WI38 (cell line): ENCODE measurements around the gene ARL2.
"Not testable (repeated sequence)": the region's sequence is repeated elsewhere in the genome, so short reads cannot be mapped to it uniquely, and the experiment has no call there.

ENCODE experiments used
- H3K4me3 ChIP-seq: 2 replicates; pipeline ENCODE4 v1.5.1; 2011; ENCODE audit warnings: low read depth, mild to moderate bottlenecking, control low read depth, low read length
- CTCF ChIP-seq: IDR thresholded peaks from 2 replicates; pipeline ENCODE4 v1.5.1; 2012; ENCODE audit warnings: low read depth, mild to moderate bottlenecking, control low read depth, low read length

Gene ARL2

GRCh38 chr11:64998141-64998540, 15.8 kb upstream of the ARL2 start:
- H3K4me3 ChIP-seq = no peak overlapping the region

GRCh38 chr11:64998690-64999431, 15.1 kb upstream of the ARL2 start:
- no peak for TF ChIP-seq CTCF
- H3K4me3 ChIP-seq = no peak overlapping the region

More at GRCh38 chr11:64998141-64998540, 15.8 kb upstream of the ARL2 start:
- TF ChIP-seq CTCF = no peak

GRCh38 chr11:64999478-64999877, 14.5 kb upstream of the ARL2 start:
- no peak for TF ChIP-seq CTCF
- H3K4me3 ChIP-seq = no peak overlapping the region

- TF ChIP-seq CTCF = no peak
- H3K4me3 ChIP-seq = no peak overlapping the region
Observed at GRCh38 chr11:65002706-65003105, 11.3 kb upstream of the ARL2 start.

- no peak for TF ChIP-seq CTCF
- H3K4me3 ChIP-seq = no peak overlapping the region
Observed at GRCh38 chr11:65003282-65003681, 10.7 kb upstream of the ARL2 start.

- H3K4me3 ChIP-seq = not testable (repeated sequence)
Observed at GRCh38 chr11:65003968-65004367, 10.0 kb upstream of the ARL2 start.

- no peak overlapping the region for H3K4me3 ChIP-seq
- TF ChIP-seq CTCF = no peak
Observed at GRCh38 chr11:65008016-65008415, 5.9 kb upstream of the ARL2 start.

- no peak for TF ChIP-seq CTCF
- H3K4me3 ChIP-seq = no peak overlapping the region
Observed at GRCh38 chr11:65008873-65009272, 5.1 kb upstream of the ARL2 start.
